Body of pancreas (tissue), 4 donors: ENCODE results near the gene CDC42EP4.

Experiments
- POLR2A ChIP-seq, 3 donors: fragments of 450-650 bp; IDR thresholded peaks; one replicate each; pipeline ENCODE4 v1.6.1; 2016; ENCODE audit warnings: antibody characterized with exemption in 3 of 3, mild to moderate bottlenecking in 2 of 3
- TF ChIP-seq, protein P1 (sequence below), 7 experiments: fragments of 450-650 bp in 4 of 7; fragments of 200-600 bp in 3 of 7; sonication (generic) in 3 of 7; IDR thresholded peaks; one replicate each; pipeline ENCODE4 v1.5.1; 2016 to 2019; ENCODE audit warnings: antibody characterized with exemption in 7 of 7

GRCh38 chr17:73343168-73343634, 31.4 kb upstream of the CDC42EP4 start:
- TF ChIP-seq, protein P1, sequence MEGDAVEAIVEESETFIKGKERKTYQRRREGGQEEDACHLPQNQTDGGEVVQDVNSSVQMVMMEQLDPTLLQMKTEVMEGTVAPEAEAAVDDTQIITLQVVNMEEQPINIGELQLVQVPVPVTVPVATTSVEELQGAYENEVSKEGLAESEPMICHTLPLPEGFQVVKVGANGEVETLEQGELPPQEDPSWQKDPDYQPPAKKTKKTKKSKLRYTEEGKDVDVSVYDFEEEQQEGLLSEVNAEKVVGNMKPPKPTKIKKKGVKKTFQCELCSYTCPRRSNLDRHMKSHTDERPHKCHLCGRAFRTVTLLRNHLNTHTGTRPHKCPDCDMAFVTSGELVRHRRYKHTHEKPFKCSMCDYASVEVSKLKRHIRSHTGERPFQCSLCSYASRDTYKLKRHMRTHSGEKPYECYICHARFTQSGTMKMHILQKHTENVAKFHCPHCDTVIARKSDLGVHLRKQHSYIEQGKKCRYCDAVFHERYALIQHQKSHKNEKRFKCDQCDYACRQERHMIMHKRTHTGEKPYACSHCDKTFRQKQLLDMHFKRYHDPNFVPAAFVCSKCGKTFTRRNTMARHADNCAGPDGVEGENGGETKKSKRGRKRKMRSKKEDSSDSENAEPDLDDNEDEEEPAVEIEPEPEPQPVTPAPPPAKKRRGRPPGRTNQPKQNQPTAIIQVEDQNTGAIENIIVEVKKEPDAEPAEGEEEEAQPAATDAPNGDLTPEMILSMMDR (IDR thresholded peaks at IDR 0.05) = no peak
- no peak for TF ChIP-seq POLR2A (IDR thresholded peaks at IDR 0.05)
